Osteocyte (in vitro differentiated cells): Measurements from ENCODE around the gene S100PBP. TPM values are rescaled to one million over a fixed set of nuclear protein-coding genes. Genes with fewer than 3 reads are reported as not detected.
"Not testable (repeated sequence)": the region's sequence is repeated elsewhere in the genome, so short reads cannot be mapped to it uniquely, and the experiment has no call there.

Experiments
- DNase-seq: peaks from one replicate; pipeline ENCODE4 v3.0.0; 2021; ENCODE audit warnings: mixed read lengths; ENCODE audit not compliant: unreplicated experiment; ENCODE audit errors: extremely low spot score
- H3K27ac Mint-ChIP-seq: one replicate; pipeline ENCODE4 v1.8.0; 2021; ENCODE audit warnings: mild to moderate bottlenecking, mixed read lengths; ENCODE audit not compliant: unreplicated experiment
- H3K27me3 Mint-ChIP-seq: one replicate; pipeline ENCODE4 v1.8.0; 2021; ENCODE audit warnings: mixed read lengths; ENCODE audit not compliant: unreplicated experiment
- H3K36me3 Mint-ChIP-seq: one replicate; pipeline ENCODE4 v1.8.0; 2021; ENCODE audit warnings: mixed read lengths; ENCODE audit not compliant: unreplicated experiment
- H3K4me1 Mint-ChIP-seq: one replicate; pipeline ENCODE4 v1.8.0; 2021; ENCODE audit warnings: mixed read lengths; ENCODE audit not compliant: unreplicated experiment
- H3K4me3 Mint-ChIP-seq: one replicate; pipeline ENCODE4 v1.8.0; 2021; ENCODE audit warnings: mild to moderate bottlenecking, moderate library complexity, mixed read lengths; ENCODE audit not compliant: unreplicated experiment
- H3K9me3 Mint-ChIP-seq: one replicate; pipeline ENCODE4 v1.8.0; 2021; ENCODE audit warnings: mixed read lengths; ENCODE audit not compliant: unreplicated experiment
- total RNA-seq: library from RNA; stranded (reverse); gene quantifications from 2 replicates; pipeline ENCODE4 v1.2.1, GENCODE V29; 2021
- TF ChIP-seq, protein P1 (sequence below): fragments of 200-600 bp; sonication (generic); IDR thresholded peaks from 2 replicates; pipeline ENCODE4 v1.5.0; 2021; ENCODE audit warnings: antibody characterized with exemption, mild to moderate bottlenecking, moderate library complexity

S100PBP gene
- total RNA-seq, 1 donor from 2014 or later, result 49.8 TPM

DNA sequence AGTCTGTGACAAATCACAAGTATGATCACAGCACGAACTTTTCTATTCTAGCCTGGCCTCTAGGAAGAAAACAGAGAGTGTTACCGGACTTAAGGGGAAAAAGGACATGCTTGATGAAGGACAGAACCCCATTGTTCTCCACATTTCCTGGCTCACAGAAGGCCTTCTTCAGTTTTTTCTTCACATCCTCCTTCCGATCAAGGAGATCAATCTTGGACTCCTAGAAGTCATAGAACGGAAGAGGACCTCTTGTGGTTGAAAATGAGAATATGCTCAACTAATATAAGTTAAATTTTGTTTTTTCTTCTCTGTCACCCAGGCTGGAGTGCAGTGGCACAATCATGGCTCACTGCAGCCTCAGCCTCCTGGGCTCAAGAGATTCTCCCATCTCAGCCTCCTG lies 30.6 kb upstream of the S100PBP start:
- no peak overlapping the region for H3K27ac Mint-ChIP-seq
- H3K4me3 Mint-ChIP-seq, result no peak overlapping the region
- no peak for DNase-seq

DNA sequence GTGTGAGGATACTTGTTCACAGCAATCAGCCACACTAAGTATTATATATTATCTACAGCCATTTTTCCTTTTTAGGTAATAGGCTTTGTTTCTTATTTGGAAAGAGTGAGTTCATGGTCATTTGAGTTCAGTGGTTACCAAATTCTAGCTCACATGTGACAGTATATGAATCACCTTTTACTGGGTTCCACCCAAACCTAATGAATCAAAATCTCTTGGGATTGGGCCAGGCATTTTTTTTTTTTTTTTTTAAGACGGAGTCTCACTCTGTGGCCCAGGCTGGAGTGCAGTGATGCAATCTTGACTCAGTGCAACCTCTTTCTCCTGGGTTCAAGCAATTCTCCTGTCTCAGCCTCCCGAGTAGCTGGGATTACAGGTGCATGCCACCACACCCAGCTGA lies 28.1 kb upstream of the S100PBP start:
- not testable (repeated sequence) for DNase-seq, H3K27me3 Mint-ChIP-seq, H3K27ac Mint-ChIP-seq, H3K4me3 Mint-ChIP-seq, H3K4me1 Mint-ChIP-seq, H3K9me3 Mint-ChIP-seq
- H3K36me3 Mint-ChIP-seq, result peaks cover 35% of the 10 kb centered on the region

More for the DNA sequence above, 30.6 kb upstream of the S100PBP start:
- H3K4me1 Mint-ChIP-seq, result peaks cover 5% of the 10 kb centered on the region
- peaks cover 33% of the 10 kb centered on the region for H3K36me3 Mint-ChIP-seq
- H3K27me3 Mint-ChIP-seq, result no peaks in the 10 kb centered on the region
- H3K9me3 Mint-ChIP-seq, result no peaks in the 10 kb centered on the region
- TF ChIP-seq, protein P1, sequence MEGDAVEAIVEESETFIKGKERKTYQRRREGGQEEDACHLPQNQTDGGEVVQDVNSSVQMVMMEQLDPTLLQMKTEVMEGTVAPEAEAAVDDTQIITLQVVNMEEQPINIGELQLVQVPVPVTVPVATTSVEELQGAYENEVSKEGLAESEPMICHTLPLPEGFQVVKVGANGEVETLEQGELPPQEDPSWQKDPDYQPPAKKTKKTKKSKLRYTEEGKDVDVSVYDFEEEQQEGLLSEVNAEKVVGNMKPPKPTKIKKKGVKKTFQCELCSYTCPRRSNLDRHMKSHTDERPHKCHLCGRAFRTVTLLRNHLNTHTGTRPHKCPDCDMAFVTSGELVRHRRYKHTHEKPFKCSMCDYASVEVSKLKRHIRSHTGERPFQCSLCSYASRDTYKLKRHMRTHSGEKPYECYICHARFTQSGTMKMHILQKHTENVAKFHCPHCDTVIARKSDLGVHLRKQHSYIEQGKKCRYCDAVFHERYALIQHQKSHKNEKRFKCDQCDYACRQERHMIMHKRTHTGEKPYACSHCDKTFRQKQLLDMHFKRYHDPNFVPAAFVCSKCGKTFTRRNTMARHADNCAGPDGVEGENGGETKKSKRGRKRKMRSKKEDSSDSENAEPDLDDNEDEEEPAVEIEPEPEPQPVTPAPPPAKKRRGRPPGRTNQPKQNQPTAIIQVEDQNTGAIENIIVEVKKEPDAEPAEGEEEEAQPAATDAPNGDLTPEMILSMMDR, result peak; percentile 49

DNA sequence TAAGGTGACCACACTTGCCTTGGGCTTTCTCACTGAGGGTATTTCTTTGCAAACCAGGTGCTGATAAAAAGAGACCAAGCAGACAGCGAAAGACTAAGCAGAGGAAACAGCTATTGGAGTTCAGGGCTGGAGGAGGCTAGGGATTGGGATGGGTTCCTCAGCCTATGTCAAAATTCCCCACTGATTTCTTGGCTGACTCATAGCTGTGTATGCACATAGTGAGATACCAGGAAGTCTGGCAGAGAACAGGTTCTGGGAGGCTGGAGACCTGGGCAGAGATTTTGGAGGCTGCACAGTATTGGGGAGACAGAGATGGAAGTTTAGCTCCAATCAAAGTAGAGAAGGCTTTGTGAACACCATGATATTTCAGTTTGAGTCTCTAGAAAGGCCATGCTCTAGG lies 25.6 kb upstream of the S100PBP start:
- peaks cover 15% of the 10 kb centered on the region for H3K4me1 Mint-ChIP-seq
- TF ChIP-seq, protein P1, result no peak

DNA sequence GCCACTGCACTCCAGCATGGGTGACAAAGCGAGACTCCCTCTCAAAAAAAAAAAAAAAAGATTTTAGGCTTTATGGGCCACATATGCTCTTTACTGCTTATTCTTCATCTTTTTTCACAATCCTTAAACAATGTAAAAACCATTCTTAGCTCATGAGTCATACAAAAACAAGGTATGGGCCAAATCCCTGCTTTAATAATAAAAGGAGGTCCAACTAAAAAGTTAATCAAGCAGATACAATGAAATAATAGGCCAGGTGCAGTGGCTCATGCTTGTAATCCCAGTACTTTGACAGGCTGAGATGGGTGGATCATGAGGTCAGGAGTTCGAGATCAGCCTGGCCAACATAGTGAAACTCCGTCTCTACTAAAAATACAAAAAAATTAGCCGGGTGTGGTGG lies 21.7 kb upstream of the S100PBP start:
- Mint-ChIP-seq H3K36me3 (peaks cover 40% of the 10 kb centered on the region), H3K4me1 (peaks cover 38% of the 10 kb centered on the region), H3K27ac (peak overlapping the region; percentile 23)
- DNase-seq, H3K27me3 Mint-ChIP-seq, H3K9me3 Mint-ChIP-seq, H3K4me3 Mint-ChIP-seq: not testable (repeated sequence)

More for the DNA sequence above, 25.6 kb upstream of the S100PBP start:
- Mint-ChIP-seq H3K36me3 (peaks cover 29% of the 10 kb centered on the region), H3K4me3 (no peak overlapping the region), H3K27me3 (no peaks in the 10 kb centered on the region), H3K27ac (no peak overlapping the region), H3K9me3 (no peaks in the 10 kb centered on the region)
- DNase-seq, result no peak

DNA sequence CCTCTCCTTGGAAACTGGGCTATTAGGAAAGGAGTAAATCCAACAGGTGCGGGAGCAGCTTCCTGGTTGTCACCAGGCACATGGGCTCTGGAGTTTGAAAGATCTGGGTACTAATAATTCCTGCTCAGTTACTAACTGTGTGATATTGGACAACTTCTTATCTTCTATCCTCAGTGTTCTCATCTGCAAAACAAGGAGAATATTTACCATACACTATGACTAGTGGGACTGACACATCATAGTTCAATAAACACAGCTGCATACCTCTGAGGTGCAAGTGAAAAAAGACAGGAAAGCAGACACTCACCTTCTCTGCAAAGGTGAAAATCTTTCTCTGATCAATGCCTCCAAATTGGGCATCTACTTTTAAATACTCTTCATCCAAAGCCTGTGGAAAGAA lies 20.0 kb upstream of the S100PBP start:
- Mint-ChIP-seq H3K9me3 (no peaks in the 10 kb centered on the region), H3K27me3 (no peaks in the 10 kb centered on the region), H3K4me3 (no peak overlapping the region), H3K27ac (peak overlapping the region; percentile 86), H3K36me3 (peaks cover 46% of the 10 kb centered on the region), H3K4me1 (peaks cover 43% of the 10 kb centered on the region)
- no peak for DNase-seq
- TF ChIP-seq, protein P1, result no peak

DNA sequence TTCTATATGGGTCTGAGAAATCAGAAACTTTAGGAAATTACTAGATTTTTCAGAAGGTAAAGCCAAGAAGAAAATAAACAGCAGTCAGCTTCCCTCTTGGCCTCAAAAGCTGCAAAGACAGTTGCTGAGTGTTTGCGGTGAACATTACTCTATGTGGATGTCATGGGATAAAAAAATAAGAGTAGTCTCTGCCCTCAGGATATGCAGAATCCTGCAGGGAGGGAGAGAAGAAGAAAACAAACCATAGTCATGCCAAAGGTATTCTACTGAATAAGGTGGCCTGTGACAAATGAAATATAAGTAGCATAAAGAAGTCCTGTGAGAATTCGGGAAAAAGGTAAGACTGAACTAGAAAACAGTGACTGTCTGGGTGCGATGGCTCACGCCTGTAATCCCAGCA lies 19.3 kb upstream of the S100PBP start:
- TF ChIP-seq, protein P1, result no peak
- Mint-ChIP-seq H3K36me3 (peaks cover 47% of the 10 kb centered on the region), H3K4me3 (peak overlapping the region; percentile 17), H3K4me1 (peaks cover 43% of the 10 kb centered on the region), H3K27me3 (no peaks in the 10 kb centered on the region), H3K9me3 (no peaks in the 10 kb centered on the region), H3K27ac (peak overlapping the region; percentile 86)
- DNase-seq, result no peak
